ENCODE measurements around the gene PHLDB2. TPM values are rescaled to one million over a fixed set of nuclear protein-coding genes. Genes with fewer than 3 reads are reported as not detected.

PHLDB2 gene
- total and polyA plus RNA-seq, 10 of the 15 experiments (the other 5 are each of a cell fraction or from before 2014, with no cell fraction given): 0.03 to 0.67 (median 0.40) TPM

- no peak for ATAC-seq
- ChIA-PET SMC1A (ENCODE audit: uncharacterized antibody, unreplicated experiment) (interaction anchor here (1.8 kb wide), 1 partner anchor 10 kb away, joined by 4 read pairs; no protein-coding TSS in a partner anchor), RAD21 (ENCODE audit: unreplicated experiment) (no interaction called here), CTCF (no interaction called here), POLR2A (interaction anchor here (0.5 kb wide), 1 partner anchor 165 kb away, joined by 4 read pairs; no protein-coding TSS in a partner anchor)
- Histone ChIP-seq H3K27ac (ENCODE audit: control insufficient read depth, insufficient read depth) (no peak overlapping the region), H3K4me3 (no peak overlapping the region), H3K4me1 (ENCODE audit: control insufficient read depth, insufficient read depth, low read length) (no peaks in the 10 kb centered on the region), H3K27me3 (replicated peaks in 1 of 2; ENCODE audit: control insufficient read depth in 2 of 2, insufficient read depth in 2 of 2, low read length in 1 of 2) (no peaks in the 10 kb centered on the region), H3K9me3 (replicated peaks; ENCODE audit: control insufficient read depth, insufficient read depth, low read length) (no peaks in the 10 kb centered on the region), H3K36me3 (ENCODE audit: control insufficient read depth in 2 of 2, insufficient read depth in 2 of 2, low read length in 1 of 2) (no peaks in the 10 kb centered on the region), H2AFZ (ENCODE audit: control insufficient read depth, low read depth, low read length) (no peak overlapping the region), H4K20me1 (ENCODE audit: control insufficient read depth, insufficient read depth) (no peaks in the 10 kb centered on the region), H3K4me2 (ENCODE audit: control insufficient read depth, insufficient read depth) (no peak overlapping the region), H3K9ac (ENCODE audit: control insufficient read depth, insufficient read depth, low read length) (no peak overlapping the region), H3K79me2 (ENCODE audit: control insufficient read depth, insufficient read depth, low read length) (no peaks in the 10 kb centered on the region)
- in situ Hi-C loops (cut with MboI) (no loop called here), intact Hi-C loops (cut with micrococcal nuclease; ENCODE audit: unreplicated experiment) (no loop called here)
- DNase-seq (ENCODE audit: low read depth, low spot score): no peak
- WGBS (ENCODE audit: insufficient coverage, insufficient replicate concordance, low lambda C conversion rate, missing lambda C conversion rate): 65% methylated on average over 3 of the region's 3 CpGs
- FAIRE-seq: no peak
- BruUV-seq (replicated peaks): no TSS peak
- TF ChIP-seq JUNB (IDR thresholded peaks at IDR 0.05): no peak
- no peak for TF ChIP-seq RBBP5 (conservative IDR thresholded peaks at IDR 0.05)
- TF ChIP-seq IKZF2 (IDR thresholded peaks at IDR 0.05): no peak
- no peak for TF ChIP-seq IRF3 (IDR thresholded peaks at IDR 0.05)
- no peak for TF ChIP-seq CEBPZ (IDR thresholded peaks at IDR 0.05; ENCODE audit: low read depth, low read length)
- TF ChIP-seq NFYB (IDR thresholded peaks at IDR 0.05; ENCODE audit: insufficient read depth, low read depth, low read length): no peak
- no peak for TF ChIP-seq ETV6 (conservative IDR thresholded peaks at IDR 0.05 in 1 of 2, IDR thresholded peaks at IDR 0.05 in 1 of 2; ENCODE audit: borderline replicate concordance in 1 of 2, low read depth in 1 of 2)
These were observed 56.8 kb downstream of the PHLDB2 start for GRCh38 chr3:111915905-111916304.
